Liver (tissue), 9 donors: ENCODE results near the gene LRMDA. TPM values are rescaled to one million over a fixed set of nuclear protein-coding genes. Genes with fewer than 3 reads are reported as not detected.

ENCODE experiments used
- DNase-seq: peaks from one replicate; pipeline ENCODE4 v3.0.0-alpha.2; 2017; ENCODE audit warnings: low spot score
- H3K27ac ChIP-seq, 2 donors: one replicate each; pipeline ENCODE4 v1.7.0; 2013; ENCODE audit warnings: inconsistent platforms in 2 of 2, low read length in 2 of 2, control low read depth in 1 of 2, low read depth in 1 of 2, mild to moderate bottlenecking in 1 of 2
- H3K27me3 ChIP-seq, 4 donors: one replicate each; pipeline versions ENCODE4 v1.6.1 to v1.7.0; 2013; ENCODE audit warnings: low read length in 3 of 4, inconsistent platforms in 1 of 4, mild to moderate bottlenecking in 1 of 4, moderate library complexity in 1 of 4; ENCODE audit not compliant: control insufficient read depth in 4 of 4, insufficient read depth in 4 of 4
- H3K36me3 ChIP-seq, 4 donors: one replicate each; pipeline versions ENCODE4 v1.6.1 to v1.7.0; 2013; ENCODE audit warnings: low read length in 3 of 4, mild to moderate bottlenecking in 3 of 4, low read depth in 1 of 4, moderate library complexity in 1 of 4; ENCODE audit not compliant: control insufficient read depth in 4 of 4, insufficient read depth in 3 of 4
- H3K4me1 ChIP-seq, 4 donors: one replicate each; pipeline versions ENCODE4 v1.6.1 to v1.7.0; 2013; ENCODE audit warnings: low read length in 3 of 4, mild to moderate bottlenecking in 3 of 4, moderate library complexity in 1 of 4; ENCODE audit not compliant: control insufficient read depth in 4 of 4, insufficient read depth in 4 of 4
- H3K4me3 ChIP-seq, 3 donors: one replicate each; pipeline versions ENCODE4 v1.6.1 to v1.7.0; 2013; ENCODE audit warnings: low read length in 3 of 3, control low read depth in 1 of 3, low read depth in 1 of 3, mild to moderate bottlenecking in 1 of 3
- H3K9ac ChIP-seq, 2 donors: one replicate each; pipeline ENCODE4 v1.7.0; 2013; ENCODE audit warnings: low read length in 2 of 2, mild to moderate bottlenecking in 2 of 2, moderate library complexity in 2 of 2, control low read depth in 1 of 2, low read depth in 1 of 2
- H3K9me3 ChIP-seq, 4 donors: one replicate each; pipeline versions ENCODE4 v1.6.1 to v1.7.0; 2013; ENCODE audit warnings: low read length in 3 of 4; ENCODE audit not compliant: control insufficient read depth in 4 of 4
- CTCF ChIP-seq: fragments of 150-350 bp; IDR thresholded peaks from 2 replicates; pipeline ENCODE4 v1.5.1; 2017; ENCODE audit warnings: improper control_type of control experiment, low read depth, low read length; ENCODE audit not compliant: missing input control
- EGR1 ChIP-seq, 2 donors: IDR thresholded peaks; 2 replicates each; pipeline ENCODE4 v1.6.1; 2016 to 2018; ENCODE audit warnings: antibody characterized with exemption in 2 of 2, low read depth in 2 of 2
- FOXA1 ChIP-seq: IDR thresholded peaks from 2 replicates; pipeline ENCODE4 v1.6.1; 2016; ENCODE audit warnings: antibody characterized with exemption
- FOXA2 ChIP-seq: IDR thresholded peaks from 2 replicates; pipeline ENCODE4 v1.6.1; 2016; ENCODE audit warnings: antibody characterized with exemption
- HNF4A ChIP-seq, 2 donors: conservative IDR thresholded peaks; 2 replicates each; pipeline ENCODE4 v1.6.1; 2016; ENCODE audit warnings: antibody characterized with exemption in 2 of 2, mild to moderate bottlenecking in 2 of 2
- HNF4G ChIP-seq: IDR thresholded peaks from 2 replicates; pipeline ENCODE4 v1.6.1; 2016; ENCODE audit warnings: antibody characterized with exemption
- JUND ChIP-seq, 2 donors: IDR thresholded peaks; 2 replicates each; pipeline ENCODE4 v1.6.1; 2016; ENCODE audit warnings: antibody characterized with exemption in 2 of 2
- NR2F2 ChIP-seq: IDR thresholded peaks from 2 replicates; pipeline ENCODE4 v1.6.1; 2016; ENCODE audit warnings: antibody characterized with exemption
- RAD21 ChIP-seq, 2 donors: IDR thresholded peaks; 2 replicates each; pipeline ENCODE4 v1.6.1; 2016; ENCODE audit warnings: antibody characterized with exemption in 2 of 2, mild to moderate bottlenecking in 2 of 2
- REST ChIP-seq: IDR thresholded peaks from 2 replicates; pipeline ENCODE4 v1.6.1; 2016; ENCODE audit warnings: antibody characterized with exemption, mild to moderate bottlenecking
- RXRA ChIP-seq, 2 donors: IDR thresholded peaks; 2 replicates each; pipeline ENCODE4 v1.6.1; 2017 to 2018; ENCODE audit warnings: antibody characterized with exemption in 2 of 2, mild to moderate bottlenecking in 1 of 2
- SP1 ChIP-seq: IDR thresholded peaks from 2 replicates; pipeline ENCODE4 v1.6.1; 2018; ENCODE audit warnings: antibody characterized with exemption, mild to moderate bottlenecking
- TAF1 ChIP-seq: conservative IDR thresholded peaks from 2 replicates; pipeline ENCODE4 v1.6.1; 2016; ENCODE audit warnings: antibody characterized with exemption, mild to moderate bottlenecking
- YY1 ChIP-seq: IDR thresholded peaks from 2 replicates; pipeline ENCODE4 v1.6.1; 2016; ENCODE audit warnings: antibody characterized with exemption, mild to moderate bottlenecking
- WGBS: extraction: QIAGEN DNeasy Blood & Tissue Kit; methylation state at CpG from one replicate; pipeline ENCODE4 v1.1.7; 2013; 5-methylcytosine and 5-hydroxymethylcytosine counted together
- polyA plus RNA-seq, 2 donors: library from polyadenylated mRNA; stranded (reverse) in 1 of 2; unstranded in 1 of 2; fragments of 200-250 nt in 1 of 2; fragments of >200 nt in 1 of 2; fragmentation: Nextera tagmentation in 1 of 2; extraction: Ambion mirVana in 1 of 2; gene quantifications; one replicate each; pipeline versions ENCODE4 v1.2.1 to v1.2.3, GENCODE V29; 2013 to 2015
- total RNA-seq, 2 donors: library from RNA; depleted of rRNA; stranded (reverse); fragments of >200 nt; gene quantifications; one replicate each; pipeline ENCODE4 v1.2.3, GENCODE V29; 2014
- donor health status: healthy.
- donor health status: healthy.
- donor health status: healthy.
- donor health status: healthy.
- donor health status: healthy.

LRMDA gene
- total and polyA plus RNA-seq, 4 donors = 7.9 to 15.8 (median 11.3) TPM

GRCh38 chr10:76466836-76467503, 1035.5 kb downstream of the LRMDA start:
- DNase-seq = no peak
- 94% methylated on average over 6 of the region's 6 CpGs for whole genome bisulfite sequencing
- H3K27ac ChIP-seq = no peak overlapping the region
- H3K4me1 ChIP-seq = no peaks in the 10 kb centered on the region
- H3K27me3 ChIP-seq = no peaks in the 10 kb centered on the region
- no peaks in the 10 kb centered on the region for H3K9me3 ChIP-seq
- no peaks in the 10 kb centered on the region for H3K36me3 ChIP-seq
- no peak overlapping the region for H3K4me3 ChIP-seq
- no peak overlapping the region for H3K9ac ChIP-seq
- TF ChIP-seq HNF4G (no peak), FOXA2 (no peak), NR2F2 (no peak), REST (no peak), FOXA1 (no peak), RAD21 (IDR thresholded peaks at IDR 0.05) (no peak), YY1 (no peak), CTCF (no peak), TAF1 (no peak), JUND (IDR thresholded peaks at IDR 0.05) (no peak), EGR1 (IDR thresholded peaks at IDR 0.05; ENCODE audit: low read depth in 2 of 2) (no peak)

GRCh38 chr10:76469675-76470074, 1038.3 kb downstream of the LRMDA start:
- Histone ChIP-seq H3K9me3 (no peaks in the 10 kb centered on the region), H3K4me3 (no peak overlapping the region), H3K4me1 (no peaks in the 10 kb centered on the region), H3K9ac (no peak overlapping the region), H3K27ac (no peak overlapping the region), H3K27me3 (no peaks in the 10 kb centered on the region), H3K36me3 (no peaks in the 10 kb centered on the region)
- no peak for DNase-seq
- TF ChIP-seq RAD21 (IDR thresholded peaks at IDR 0.05) = no peak
- no peak for TF ChIP-seq SP1
- no peak for TF ChIP-seq EGR1 (IDR thresholded peaks at IDR 0.05; ENCODE audit: low read depth in 2 of 2)
- TF ChIP-seq CTCF = no peak
- no peak for TF ChIP-seq REST
- no peak for TF ChIP-seq YY1
- no peak for TF ChIP-seq NR2F2
- no peak for TF ChIP-seq RXRA (IDR thresholded peaks at IDR 0.05)
- no peak for TF ChIP-seq TAF1
- TF ChIP-seq HNF4A (conservative IDR thresholded peaks at IDR 0.05) = no peak
